BJ (cell line): ENCODE results near the gene CREB3L2. TPM values are rescaled to one million over a fixed set of nuclear protein-coding genes. Genes with fewer than 3 reads are reported as not detected.

Source experiments
- CTCF ChIA-PET: fragments of 350-600 bp; formaldehyde crosslinking; extraction: SDS; loops from one replicate; lab custom pipeline; 2021; ENCODE audit warnings: antibody characterized with exemption, inconsistent platforms; lab: Yijun Ruan, JAX
- POLR2A ChIA-PET: fragments of 300-600 bp; sonication (Branson Sonifier 250); formaldehyde crosslinking; extraction: SDS; loops from one replicate; lab custom pipeline; 2021; ENCODE audit warnings: antibody characterized with exemption; lab: Charles Lee
- DNase-seq: peaks from one replicate; pipeline ENCODE4 v3.0.0-alpha.2; 2011; ENCODE audit warnings: low read depth
- H3K27me3 ChIP-seq: 2 replicates; pipeline ENCODE4 v1.6.0; 2011; ENCODE audit warnings: low read length; ENCODE audit not compliant: control insufficient read depth, insufficient read depth
- H3K36me3 ChIP-seq: 2 replicates; pipeline ENCODE4 v1.5.1; 2011; ENCODE audit warnings: low read length; ENCODE audit not compliant: control insufficient read depth, insufficient read depth
- H3K4me3 ChIP-seq: 2 replicates; pipeline ENCODE4 v1.5.1; 2011; ENCODE audit warnings: low read depth, mild to moderate bottlenecking, control low read depth, low read length
- polyA plus RNA-seq: library from polyadenylated mRNA; depleted of rRNA; stranded (reverse); fragments of >200 nt; gene quantifications from 2 replicates; pipeline ENCODE4 v1.2.3, GENCODE V29; 2011
- TF ChIP-seq, protein P1 (sequence below): IDR thresholded peaks from 2 replicates; pipeline ENCODE4 v1.5.1; 2011; ENCODE audit warnings: low read depth, mild to moderate bottlenecking, control low read depth, inconsistent platforms, low read length, moderate library complexity; ENCODE audit not compliant: insufficient read depth

Gene CREB3L2
- polyA plus RNA-seq, 1 experiment: 62.2 TPM

DNA sequence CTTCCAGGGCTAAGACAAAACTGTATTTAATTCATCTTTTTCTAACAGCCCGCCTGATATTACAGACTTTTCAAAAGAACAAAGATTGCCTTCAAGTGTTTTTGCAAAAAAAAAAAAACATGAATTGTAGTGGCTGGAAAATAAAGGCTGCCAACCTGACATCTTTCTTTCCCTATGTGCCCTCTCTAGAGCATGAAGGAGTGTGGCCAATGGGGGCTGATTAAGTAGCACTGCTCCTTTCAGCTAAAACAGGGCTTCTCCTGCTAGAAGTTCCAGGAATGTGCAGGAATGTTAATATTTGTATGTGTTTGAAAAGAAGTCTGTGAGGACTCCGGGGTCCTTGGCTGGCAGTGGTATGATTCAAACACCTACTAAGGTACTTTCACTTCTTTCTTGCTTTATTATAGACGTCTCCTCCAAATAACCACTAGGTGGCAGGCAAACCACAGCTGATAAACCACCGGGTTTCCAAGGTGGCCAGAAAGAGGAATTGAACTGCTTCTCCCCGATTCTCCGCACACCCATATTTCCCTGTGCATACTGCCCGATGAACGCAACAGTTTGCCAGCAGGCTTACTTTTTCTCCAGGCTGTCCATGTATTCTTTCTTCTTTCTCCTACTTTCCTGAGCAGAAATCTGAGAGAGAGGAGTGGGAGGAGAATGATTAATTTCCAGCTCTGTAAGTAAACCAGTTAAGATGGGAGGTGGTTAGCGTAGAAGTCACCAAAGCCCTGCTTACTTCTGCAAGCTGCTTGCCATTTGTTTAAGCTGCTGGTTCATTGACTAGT is 98.3 kb downstream of the CREB3L2 start:
- no peaks in the 10 kb centered on the region for H3K27me3 ChIP-seq
- ChIA-PET CTCF (interaction anchor here (0.6 to 14.8 kb wide), 32 partner anchors 9 to 997 kb away, joined by 3 to 371 read pairs (median 4); partner anchors contain the start of gene CREB3L2), POLR2A (no interaction called here)
- no peak overlapping the region for H3K4me3 ChIP-seq
- peaks cover 21% of the 10 kb centered on the region for H3K36me3 ChIP-seq
- no peak for DNase-seq
- TF ChIP-seq, protein P1, sequence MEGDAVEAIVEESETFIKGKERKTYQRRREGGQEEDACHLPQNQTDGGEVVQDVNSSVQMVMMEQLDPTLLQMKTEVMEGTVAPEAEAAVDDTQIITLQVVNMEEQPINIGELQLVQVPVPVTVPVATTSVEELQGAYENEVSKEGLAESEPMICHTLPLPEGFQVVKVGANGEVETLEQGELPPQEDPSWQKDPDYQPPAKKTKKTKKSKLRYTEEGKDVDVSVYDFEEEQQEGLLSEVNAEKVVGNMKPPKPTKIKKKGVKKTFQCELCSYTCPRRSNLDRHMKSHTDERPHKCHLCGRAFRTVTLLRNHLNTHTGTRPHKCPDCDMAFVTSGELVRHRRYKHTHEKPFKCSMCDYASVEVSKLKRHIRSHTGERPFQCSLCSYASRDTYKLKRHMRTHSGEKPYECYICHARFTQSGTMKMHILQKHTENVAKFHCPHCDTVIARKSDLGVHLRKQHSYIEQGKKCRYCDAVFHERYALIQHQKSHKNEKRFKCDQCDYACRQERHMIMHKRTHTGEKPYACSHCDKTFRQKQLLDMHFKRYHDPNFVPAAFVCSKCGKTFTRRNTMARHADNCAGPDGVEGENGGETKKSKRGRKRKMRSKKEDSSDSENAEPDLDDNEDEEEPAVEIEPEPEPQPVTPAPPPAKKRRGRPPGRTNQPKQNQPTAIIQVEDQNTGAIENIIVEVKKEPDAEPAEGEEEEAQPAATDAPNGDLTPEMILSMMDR: peak; percentile 72

- H3K27me3 ChIP-seq: no peaks in the 10 kb centered on the region
- POLR2A ChIA-PET: no interaction called here
- TF ChIP-seq, protein P1: no peak
- DNase-seq: no peak
- no peak overlapping the region for H3K4me3 ChIP-seq
- peaks cover 17% of the 10 kb centered on the region for H3K36me3 ChIP-seq
- CTCF ChIA-PET: interaction anchor here (0.6 to 14.8 kb wide), 18 partner anchors 9 to 965 kb away, joined by 3 to 371 read pairs (median 4); partner anchors contain the start of gene CREB3L2
Measured at GRCh38 chr7:137900137-137900536, 101.7 kb downstream of the CREB3L2 start.

DNA sequence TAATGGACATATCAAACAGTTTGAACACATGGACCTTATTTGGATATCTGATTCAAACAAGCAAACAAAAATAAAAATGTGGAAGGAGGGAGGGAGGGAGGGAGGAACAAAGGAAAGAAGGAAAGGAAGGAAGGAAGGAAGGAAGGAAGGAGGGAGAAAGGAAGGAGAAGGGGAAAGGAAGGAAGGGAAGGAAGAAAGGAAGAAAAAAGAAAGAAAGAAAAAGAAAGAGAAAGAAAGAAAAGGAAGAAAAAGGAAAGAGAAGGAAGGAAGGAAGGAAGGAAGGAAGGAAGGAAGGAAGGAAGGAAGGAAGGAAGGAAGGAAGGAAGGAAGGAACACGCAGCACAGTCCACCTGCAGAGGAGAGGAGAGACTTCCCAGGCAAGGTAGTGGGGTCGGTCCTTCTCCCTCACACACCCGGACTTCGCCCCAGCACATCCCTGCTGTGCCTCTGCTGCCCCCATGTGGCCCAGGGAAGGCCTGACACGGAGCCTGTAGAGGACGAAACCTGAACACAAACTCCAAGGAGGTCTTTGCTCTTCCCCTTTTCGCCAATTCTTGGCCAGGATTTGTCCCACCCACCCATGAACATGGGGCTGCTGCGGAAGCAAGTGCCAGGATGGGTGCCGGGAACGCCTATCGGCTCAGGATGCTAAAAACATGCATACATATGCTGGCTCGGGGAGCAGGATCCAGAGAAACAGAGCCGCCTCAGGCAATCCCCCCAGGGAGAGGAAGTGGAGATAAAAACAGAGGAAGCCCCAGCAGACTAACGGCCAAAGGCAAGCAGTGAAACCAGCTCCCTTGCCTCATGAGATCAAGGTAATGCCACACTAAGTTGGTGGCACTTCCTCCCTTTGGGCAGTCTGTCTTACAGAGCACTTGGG is 102.8 kb downstream of the CREB3L2 start:
- no peak overlapping the region for H3K4me3 ChIP-seq
- H3K36me3 ChIP-seq: peaks cover 19% of the 10 kb centered on the region
- H3K27me3 ChIP-seq: no peaks in the 10 kb centered on the region
- ChIA-PET POLR2A (interaction anchor here (0.6 kb wide), 1 partner anchor 59 kb away, joined by 3 read pairs; no protein-coding TSS in a partner anchor), CTCF (interaction anchor here (0.5 to 14.8 kb wide), 13 partner anchors 8 to 295 kb away, joined by 3 to 371 read pairs (median 4); partner anchors contain the start of gene CREB3L2)
- TF ChIP-seq, protein P1: peak; percentile 99
- no peak for DNase-seq

DNA sequence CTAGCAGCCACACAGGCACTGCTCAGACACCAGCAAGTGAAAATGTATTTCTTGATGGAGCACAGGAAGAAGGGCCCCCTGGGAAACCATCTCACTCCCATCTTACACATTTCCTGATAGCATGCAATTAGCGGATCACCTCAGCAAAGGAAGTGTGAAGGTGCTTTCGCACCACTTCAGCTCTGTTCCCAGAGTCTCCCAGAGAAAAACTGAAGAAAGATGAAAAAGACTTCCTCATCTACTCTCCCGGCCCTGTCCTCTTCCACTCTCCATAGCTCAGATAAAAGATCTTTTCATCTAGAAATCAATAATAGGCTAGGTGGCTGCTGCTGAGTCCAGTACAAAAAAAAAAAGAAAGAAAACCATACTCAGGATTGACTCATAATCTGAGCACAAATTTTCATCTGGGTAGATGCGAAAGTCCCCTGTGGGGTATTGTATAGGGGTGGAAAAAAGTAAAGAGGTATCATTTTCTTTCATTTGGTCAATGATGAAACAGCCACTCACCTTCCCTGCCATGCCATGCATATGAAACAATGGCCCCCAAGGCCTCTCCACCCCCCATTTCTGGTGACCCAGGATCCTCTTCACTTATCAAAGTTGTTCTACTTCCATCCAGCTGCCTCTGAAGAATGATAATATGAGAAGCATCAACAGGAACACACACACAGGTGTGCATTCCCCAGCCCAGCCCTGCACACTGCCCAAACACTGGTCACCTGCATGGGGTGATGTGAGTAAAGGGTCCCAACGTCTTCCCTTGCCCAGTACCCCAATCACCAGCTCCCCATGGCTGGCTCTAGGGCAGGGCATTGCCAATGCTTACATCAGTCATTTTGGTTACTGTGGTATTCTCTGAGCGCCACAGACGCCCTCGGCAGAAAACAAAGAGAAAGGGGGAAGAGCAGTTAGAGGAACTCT is 106.3 kb downstream of the CREB3L2 start:
- Histone ChIP-seq H3K4me3 (no peak overlapping the region), H3K27me3 (no peaks in the 10 kb centered on the region), H3K36me3 (peaks cover 17% of the 10 kb centered on the region)
- TF ChIP-seq, protein P1: no peak
- no peak for DNase-seq
- POLR2A ChIA-PET: interaction anchor here (0.6 kb wide), 1 partner anchor 987 kb away, joined by 3 read pairs; no protein-coding TSS in a partner anchor
- CTCF ChIA-PET: interaction anchor here (2.5 to 6.0 kb wide), 2 partner anchors 113 to 239 kb away, joined by 7 to 39 read pairs; no protein-coding TSS in a partner anchor
